Thyroid gland (tissue), 4 donors: Measurements from ENCODE around the gene FRMD8. TPM values are rescaled to one million over a fixed set of nuclear protein-coding genes. Genes with fewer than 3 reads are reported as not detected.
A peak's percentile ranks its signal among the peaks of the same experiment; 100 is the strongest.

Experiments used
- DNase-seq, 2 donors: peaks; one replicate each; pipeline ENCODE4 v3.0.0-alpha.2; 2019
- H3K27ac ChIP-seq, 3 donors: fragments of 200-600 bp; sonication (generic); 1 replicate in 2 of 3; 2 replicates in 1 of 3; pipeline ENCODE4 v1.5.1; 2016 to 2019; ENCODE audit warnings: mild to moderate bottlenecking in 1 of 3, moderate library complexity in 1 of 3
- H3K27me3 ChIP-seq: fragments of 200-600 bp; sonication (generic); one replicate; pipeline ENCODE4 v1.5.1; 2019
- H3K36me3 ChIP-seq, 2 donors: fragments of 200-600 bp; sonication (generic); one replicate each; pipeline ENCODE4 v1.5.1; 2016 to 2019
- H3K4me1 ChIP-seq, 2 donors: fragments of 200-600 bp; sonication (generic); one replicate each; pipeline ENCODE4 v1.5.1; 2017 to 2019
- H3K4me3 ChIP-seq, 3 donors: fragments of 200-600 bp; sonication (generic); replicated peaks in 1 of 3; 1 replicate in 2 of 3; 2 replicates in 1 of 3; pipeline ENCODE4 v1.5.1; 2016; ENCODE audit warnings: mild to moderate bottlenecking in 1 of 3
- H3K9me3 ChIP-seq: fragments of 200-600 bp; sonication (generic); one replicate; pipeline ENCODE4 v1.5.1; 2017
- CTCF ChIP-seq, 6 experiments: fragments of 200-600 bp in 3 of 6; fragments of 450-650 bp in 3 of 6; sonication (generic) in 3 of 6; IDR thresholded peaks; one replicate each; pipeline ENCODE4 v1.5.1; 2016 to 2019; ENCODE audit warnings: antibody characterized with exemption in 6 of 6, mild to moderate bottlenecking in 2 of 6, inconsistent platforms in 1 of 6, moderate library complexity in 1 of 6
- POLR2A ChIP-seq, 2 donors: fragments of 450-650 bp; IDR thresholded peaks; one replicate each; pipeline ENCODE4 v1.6.1; 2017; ENCODE audit warnings: antibody characterized with exemption in 2 of 2, mild to moderate bottlenecking in 2 of 2, moderate library complexity in 1 of 2
- WGBS, 2 donors: methylation state at CpG; one replicate each; pipeline ENCODE4 v1.1.5; 2017; 5-methylcytosine and 5-hydroxymethylcytosine counted together
- intact Hi-C: fragments of 100-400 bp; cut with DNase I; formaldehyde crosslinking; loops from one replicate; pipeline ENCODE4 v1.15.1; 2023
- total RNA-seq, 4 donors: library from RNA; depleted of rRNA; stranded (reverse); fragments of >200 nt; gene quantifications; one replicate each; pipeline ENCODE4 v1.2.3, GENCODE V29; 2016

Gene FRMD8
- total RNA-seq, 4 donors from 2014 or later, result 22.5 to 44.9 (median 31.0) TPM

- H3K4me3 ChIP-seq, result peak overlapping the region in 1 of 3 donors; percentile 85
- WGBS, 2 donors, result 77 to 91% methylated on average over 2 of the region's 2 CpGs
- H3K4me1 ChIP-seq, result peaks cover 53 to 54% of the 10 kb centered on the region in 2 donors
- H3K27me3 ChIP-seq, result no peaks in the 10 kb centered on the region
- intact Hi-C loops, result no loop called here
- no peak for DNase-seq
- no peaks in the 10 kb centered on the region for H3K9me3 ChIP-seq
- TF ChIP-seq CTCF (IDR thresholded peaks at IDR 0.05) (no peak), POLR2A (IDR thresholded peaks at IDR 0.05) (no peak)
- H3K27ac ChIP-seq, result peak overlapping the region; percentile 98 to 100 (median 100)
- H3K36me3 ChIP-seq, result peaks cover 16 to 28% of the 10 kb centered on the region in 2 donors
Measured at GRCh38 chr11:65420506-65420905, 34.1 kb downstream of the FRMD8 start.

DNA sequence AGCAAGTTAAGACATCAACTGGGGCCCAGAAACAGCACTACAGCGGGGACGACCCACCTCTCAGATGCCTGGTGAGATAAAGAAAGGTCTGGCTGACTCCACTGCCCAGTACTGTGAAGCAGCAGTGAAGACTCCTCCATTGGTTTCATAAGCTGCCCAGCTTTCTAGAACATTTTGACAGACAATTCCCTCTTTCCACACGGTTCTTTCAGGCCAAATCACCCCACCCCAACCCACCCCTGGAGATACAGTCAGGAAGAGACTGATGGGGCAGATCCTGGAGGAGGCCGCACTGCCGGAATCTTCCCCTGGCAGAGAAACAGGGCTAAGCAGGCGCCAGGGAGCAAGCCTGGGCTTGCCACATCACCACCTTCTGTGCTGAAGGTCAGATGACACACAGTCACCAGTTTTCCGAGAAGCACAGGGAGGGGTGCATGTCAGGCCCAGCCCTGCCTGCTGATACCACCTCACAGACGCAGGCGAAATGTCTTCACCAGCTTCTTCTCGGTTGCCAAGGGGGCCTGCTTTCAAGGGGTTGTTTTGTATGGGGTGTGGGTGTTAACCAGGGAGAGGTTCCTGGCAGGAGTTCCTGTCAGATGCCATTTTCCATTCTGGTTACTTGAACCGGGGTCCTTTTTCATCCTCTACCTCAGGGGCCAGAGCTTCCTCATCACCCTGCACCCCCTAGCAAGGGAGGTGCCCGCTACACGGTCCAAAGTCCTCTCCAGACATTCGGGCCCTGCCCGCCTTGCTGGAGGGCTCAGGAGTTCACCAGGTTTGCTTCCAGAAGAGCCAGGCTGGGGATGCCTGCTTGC is 34.7 kb downstream of the FRMD8 start:
- peaks cover 23 to 34% of the 10 kb centered on the region in 2 donors for H3K36me3 ChIP-seq
- TF ChIP-seq POLR2A (IDR thresholded peaks at IDR 0.05) (peak; percentile 38 to 81), CTCF (IDR thresholded peaks at IDR 0.05) (no peak)
- H3K27ac ChIP-seq, result peak overlapping the region; percentile 98 to 100 (median 100)
- DNase-seq, result peak; percentile 96
- peak overlapping the region in 2 of 3 donors; percentile 36 to 85 for H3K4me3 ChIP-seq
- H3K27me3 ChIP-seq, result no peaks in the 10 kb centered on the region
- WGBS, 2 donors, result 5 to 14% methylated on average over 11 to 15 of the region's 15 CpGs
- H3K9me3 ChIP-seq, result no peaks in the 10 kb centered on the region
- intact Hi-C loops, result no loop called here
- H3K4me1 ChIP-seq, result peaks cover 47 to 48% of the 10 kb centered on the region in 2 donors

DNA sequence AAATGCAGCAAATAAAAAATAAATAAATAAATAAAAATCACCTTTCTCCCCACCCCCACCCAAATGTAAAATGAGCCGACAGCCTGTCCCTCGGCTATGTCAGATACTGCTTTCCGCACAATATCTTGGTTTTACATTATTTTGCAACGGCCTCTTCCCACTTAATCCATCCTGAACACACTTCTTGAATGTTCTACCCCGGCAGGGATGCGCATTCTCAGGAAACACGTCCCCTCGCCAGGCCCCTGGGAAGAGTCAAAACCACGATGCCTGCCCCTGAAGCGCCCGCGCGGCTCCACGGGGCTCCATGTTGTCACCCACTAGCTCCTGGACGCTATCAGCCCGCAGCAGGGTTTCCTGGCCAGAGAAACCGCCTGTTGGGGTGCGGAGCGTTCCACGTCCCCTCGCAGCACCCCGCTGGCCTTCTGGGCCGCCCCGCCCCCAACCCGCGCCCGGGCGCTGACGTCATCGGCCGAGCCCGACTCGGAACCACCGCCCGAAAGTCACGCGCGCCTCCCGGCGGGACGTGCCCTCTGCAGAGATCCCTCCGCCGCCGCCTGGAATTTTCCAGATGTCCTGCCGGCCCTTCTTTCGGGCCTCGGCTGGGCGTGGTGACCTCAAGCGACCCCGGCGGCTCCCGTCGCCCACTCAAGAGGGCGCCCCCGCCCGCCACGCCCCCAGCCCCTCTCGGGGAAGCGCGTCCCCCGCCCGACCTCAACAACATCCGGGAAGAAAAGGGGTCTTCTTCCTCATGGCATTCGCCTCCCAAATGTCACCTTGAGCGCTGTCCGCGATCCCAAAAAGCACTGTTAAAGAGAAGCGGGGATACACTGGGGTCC is 35.6 kb downstream of the FRMD8 start:
- Histone ChIP-seq H3K4me3 (peak overlapping the region; percentile 66 to 94 (median 85)), H3K27me3 (no peaks in the 10 kb centered on the region), H3K27ac (peak overlapping the region; percentile 98 to 100 (median 100)), H3K4me1 (peaks cover 39% of the 10 kb centered on the region in 2 donors), H3K9me3 (no peaks in the 10 kb centered on the region), H3K36me3 (peaks cover 31 to 43% of the 10 kb centered on the region in 2 donors)
- intact Hi-C loops, result no loop called here
- 1 to 2% methylated on average over 21 to 59 of the region's 68 CpGs for WGBS, 2 donors
- TF ChIP-seq POLR2A (IDR thresholded peaks at IDR 0.05) (peak; percentile 79 to 84), CTCF (IDR thresholded peaks at IDR 0.05) (peak in 1 of 6 experiments; percentile 16)
- DNase-seq, result peak; percentile 97 to 99

DNA sequence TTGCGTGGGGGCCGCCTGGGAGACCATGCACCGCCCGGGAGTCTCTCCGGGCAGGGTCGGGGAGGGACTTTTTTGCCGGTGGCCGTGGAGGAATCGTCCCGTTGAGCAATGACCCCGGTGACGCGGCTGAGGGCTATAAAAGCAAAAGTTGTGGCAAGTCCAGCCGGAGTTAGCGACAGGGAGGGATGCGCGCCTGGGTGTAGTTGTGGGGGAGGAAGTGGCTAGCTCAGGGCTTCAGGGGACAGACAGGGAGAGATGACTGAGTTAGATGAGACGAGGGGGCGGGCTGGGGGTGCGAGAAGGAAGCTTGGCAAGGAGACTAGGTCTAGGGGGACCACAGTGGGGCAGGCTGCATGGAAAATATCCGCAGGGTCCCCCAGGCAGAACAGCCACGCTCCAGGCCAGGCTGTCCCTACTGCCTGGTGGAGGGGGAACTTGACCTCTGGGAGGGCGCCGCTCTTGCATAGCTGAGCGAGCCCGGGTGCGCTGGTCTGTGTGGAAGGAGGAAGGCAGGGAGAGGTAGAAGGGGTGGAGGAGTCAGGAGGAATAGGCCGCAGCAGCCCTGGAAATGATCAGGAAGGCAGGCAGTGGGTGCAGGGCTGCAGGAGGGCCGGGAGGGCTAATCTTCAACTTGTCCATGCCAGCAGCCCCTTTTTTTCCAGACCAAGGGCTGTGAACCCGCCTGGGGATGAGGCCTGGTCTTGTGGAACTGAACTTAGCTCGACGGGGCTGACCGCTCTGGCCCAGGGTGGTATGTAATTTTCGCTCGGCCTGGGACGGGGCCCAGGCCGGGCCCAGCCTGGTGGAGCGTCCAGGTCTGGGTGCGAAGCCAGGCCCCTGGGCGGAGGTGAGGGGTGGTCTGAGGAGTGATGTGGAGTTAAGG is 36.4 kb downstream of the FRMD8 start, which contains the start of gene NEAT1:
NEAT1 (plus strand) TSS at position 166 of the 883 bp plus-strand sequence.
- Histone ChIP-seq H3K27ac (peak within 1 kb of the TSS; percentile 98 to 100 (median 100)), H3K9me3 (no peaks in the 10 kb centered on the region), H3K36me3 (peaks cover 37 to 51% of the 10 kb centered on the region in 2 donors), H3K27me3 (no peaks in the 10 kb centered on the region), H3K4me3 (peak within 1 kb of the TSS; percentile 66 to 94 (median 85)), H3K4me1 (peaks cover 31% of the 10 kb centered on the region in 2 donors)
- WGBS, 2 donors, result 1% methylated on average over 29 to 32 of the region's 40 CpGs
- TF ChIP-seq POLR2A (IDR thresholded peaks at IDR 0.05) (peak; percentile 99 to 100), CTCF (IDR thresholded peaks at IDR 0.05) (no peak)
- intact Hi-C loops, result no loop called here
- DNase-seq, result peak; percentile 97 to 98
